Activated naive CD8-positive, alpha-beta T cell treated with anti-CD3 and anti-CD28 coated beads for 36 hours (primary cell): ENCODE data around the gene UBXN7. TPM values are rescaled to one million over a fixed set of nuclear protein-coding genes. Genes with fewer than 3 reads are reported as not detected.
"Not testable (repeated sequence)": the region's sequence is repeated elsewhere in the genome, so short reads cannot be mapped to it uniquely, and the experiment has no call there.

Source experiments
- DNase-seq: peaks from one replicate; pipeline ENCODE4 v3.0.0; 2021
- H3K27ac Mint-ChIP-seq: one replicate; pipeline ENCODE4 v1.8.0; 2022; ENCODE audit warnings: mild to moderate bottlenecking, moderate library complexity, mixed read lengths
- H3K27me3 Mint-ChIP-seq: one replicate; pipeline ENCODE4 v1.8.0; 2022; ENCODE audit warnings: mild to moderate bottlenecking, mixed read lengths
- H3K36me3 Mint-ChIP-seq: one replicate; pipeline ENCODE4 v1.8.0; 2021; ENCODE audit warnings: mild to moderate bottlenecking, mixed read lengths
- H3K4me1 Mint-ChIP-seq: one replicate; pipeline ENCODE4 v1.8.0; 2021; ENCODE audit warnings: mixed read lengths
- H3K4me3 Mint-ChIP-seq: one replicate; pipeline ENCODE4 v1.8.0; 2022; ENCODE audit warnings: mild to moderate bottlenecking, moderate library complexity, mixed read lengths
- H3K9me3 Mint-ChIP-seq: one replicate; pipeline ENCODE4 v1.8.0; 2022; ENCODE audit warnings: mixed read lengths
- total RNA-seq, 2 experiments: library from RNA; stranded (reverse); gene quantifications; one replicate each; pipeline ENCODE4 v1.2.3, GENCODE V29; 2021

Gene UBXN7
- total RNA-seq, 2 experiments from 2014 or later = 52.7 to 57.5 TPM

DNA sequence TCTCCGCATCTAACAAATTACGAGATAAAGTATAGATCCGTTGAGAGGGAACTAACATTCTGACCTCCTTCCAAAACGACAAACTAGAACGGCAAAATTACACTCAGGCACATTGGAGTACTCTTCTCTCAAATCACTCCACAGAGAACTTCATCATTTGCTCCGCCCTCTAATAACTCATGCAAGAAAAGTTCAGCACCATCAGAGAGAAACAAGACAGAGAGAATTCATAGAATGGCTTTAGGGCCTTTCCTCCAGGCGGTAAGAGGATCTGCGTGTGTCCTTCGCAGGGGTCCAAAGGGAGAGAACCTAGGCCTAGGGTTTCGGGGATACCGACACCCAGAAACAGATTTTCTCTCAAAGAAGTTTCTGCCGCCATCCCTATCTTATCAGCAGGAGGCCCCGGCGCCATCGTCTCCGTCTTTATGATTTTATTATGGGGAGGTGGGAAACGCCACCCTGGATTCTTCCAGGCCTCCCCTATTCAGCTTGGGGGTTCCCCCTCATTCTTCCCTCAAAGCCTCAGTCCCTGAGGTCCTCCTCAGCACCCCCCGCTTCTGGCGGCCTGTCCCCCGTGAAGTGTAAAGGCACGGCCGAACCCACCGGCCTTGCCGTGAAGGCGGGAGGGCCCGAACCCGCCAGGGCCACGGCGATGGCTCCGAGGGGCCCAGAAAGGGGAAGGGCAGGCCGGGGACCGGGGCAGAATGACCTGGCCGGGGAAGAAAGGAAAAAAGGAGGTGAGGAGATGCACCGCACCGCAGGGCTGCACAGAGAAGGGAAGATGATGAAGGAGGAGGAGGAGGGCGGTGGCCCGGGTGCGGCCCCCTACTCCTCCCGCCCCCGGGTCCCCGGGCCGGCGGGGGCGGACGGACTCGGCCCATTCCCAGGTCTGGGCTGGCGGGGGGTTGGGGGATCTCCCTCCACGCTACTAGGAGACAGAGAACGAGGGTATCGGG is 768 bp downstream of the UBXN7 start:
- Mint-ChIP-seq H3K9me3 (no peaks in the 10 kb centered on the region), H3K27me3 (no peaks in the 10 kb centered on the region), H3K4me3 (peak overlapping the region; percentile 85), H3K36me3 (peaks cover 8% of the 10 kb centered on the region), H3K4me1 (peaks cover 21% of the 10 kb centered on the region), H3K27ac (peak overlapping the region; percentile 75)
- DNase-seq = peak; percentile 36

DNA sequence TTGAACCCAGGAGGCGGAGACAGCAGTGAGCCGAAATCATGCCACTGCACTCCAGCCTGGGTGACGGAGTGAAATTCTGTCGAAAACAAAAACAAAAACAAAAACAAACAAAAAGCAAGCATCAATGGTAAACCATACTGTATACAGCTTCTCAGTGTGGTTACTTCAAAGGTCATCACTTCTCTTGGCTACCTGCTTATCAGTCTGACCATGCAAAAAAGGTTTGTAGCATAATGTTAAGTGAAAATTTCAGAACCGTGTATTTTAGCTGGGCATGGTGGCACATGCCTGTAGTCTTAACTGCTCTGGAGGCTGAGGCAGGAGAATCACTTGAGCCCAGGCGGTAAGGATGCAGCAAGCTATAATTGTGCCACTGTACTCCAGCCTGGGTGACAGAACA is 4.2 kb downstream of the UBXN7 start:
- no peak overlapping the region for H3K27ac Mint-ChIP-seq

DNA sequence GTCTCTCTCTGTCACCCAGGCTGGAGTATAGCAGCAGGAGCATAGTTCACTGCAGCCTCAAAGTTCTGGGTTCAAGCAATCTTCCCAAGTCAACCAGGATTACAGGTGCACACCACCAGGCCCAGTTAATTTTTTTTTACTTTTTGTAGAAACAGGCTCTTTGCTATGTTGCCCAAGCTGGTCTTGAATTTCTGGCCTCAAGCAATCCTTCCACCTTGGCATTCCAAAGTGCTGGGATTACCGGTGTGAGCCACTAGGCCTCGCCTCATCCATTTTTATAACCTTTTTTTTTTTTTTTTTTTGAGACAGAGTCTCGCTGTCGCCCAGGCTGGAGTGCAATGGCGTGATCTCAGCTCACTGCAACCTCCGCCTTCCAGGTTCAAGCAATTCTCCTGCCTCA is 7.8 kb downstream of the UBXN7 start:
- H3K27me3 Mint-ChIP-seq, H3K9me3 Mint-ChIP-seq, DNase-seq, H3K4me3 Mint-ChIP-seq, H3K27ac Mint-ChIP-seq: not testable (repeated sequence)
- Mint-ChIP-seq H3K36me3 (peaks cover 14% of the 10 kb centered on the region), H3K4me1 (peaks cover 41% of the 10 kb centered on the region)

More for the DNA sequence above, 4.2 kb downstream of the UBXN7 start:
- H3K27me3 Mint-ChIP-seq = no peaks in the 10 kb centered on the region
- peaks cover 28% of the 10 kb centered on the region for H3K4me1 Mint-ChIP-seq
- DNase-seq = no peak
- H3K36me3 Mint-ChIP-seq = peaks cover 14% of the 10 kb centered on the region
- no peaks in the 10 kb centered on the region for H3K9me3 Mint-ChIP-seq
- H3K4me3 Mint-ChIP-seq = no peak overlapping the region

DNA sequence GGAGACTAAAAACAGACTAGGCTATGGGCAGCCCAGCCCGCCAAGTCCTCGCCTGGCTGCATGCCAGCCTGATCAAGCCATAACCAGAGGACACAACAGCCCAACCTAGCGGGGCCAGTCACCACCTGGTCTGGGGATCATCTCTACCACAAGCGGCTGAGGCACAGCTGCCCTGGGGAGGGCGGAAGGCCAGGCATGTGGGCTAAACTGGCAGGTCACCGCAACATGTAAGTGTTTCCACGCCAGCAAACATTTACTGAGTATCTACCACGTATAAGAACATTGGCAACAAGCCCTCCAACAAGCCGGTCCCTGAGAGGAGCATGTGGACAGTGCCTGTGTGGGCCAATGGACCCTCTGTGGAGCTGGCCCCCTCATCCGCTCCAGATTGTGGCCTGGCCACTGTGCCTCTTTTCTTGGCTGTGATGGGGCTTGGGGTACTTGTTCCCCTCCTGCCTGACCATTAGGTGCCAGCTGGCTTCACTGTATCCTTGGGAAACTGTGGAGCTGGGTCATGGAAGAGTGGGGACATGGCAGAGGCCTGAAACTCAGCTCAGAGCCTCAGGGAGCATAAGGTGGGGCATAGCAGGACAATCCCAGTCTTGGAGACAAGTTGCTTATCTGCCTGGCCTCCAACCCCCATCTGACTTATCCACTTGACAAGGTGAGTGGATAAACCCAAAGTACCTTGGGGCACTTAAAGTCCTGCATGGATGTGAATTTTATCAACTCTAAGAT is 9.0 kb downstream of the UBXN7 start:
- Mint-ChIP-seq H3K27ac (no peak overlapping the region), H3K36me3 (peaks cover 14% of the 10 kb centered on the region), H3K4me1 (peaks cover 47% of the 10 kb centered on the region), H3K27me3 (no peaks in the 10 kb centered on the region), H3K4me3 (no peak overlapping the region), H3K9me3 (no peaks in the 10 kb centered on the region)
- DNase-seq = no peak

DNA sequence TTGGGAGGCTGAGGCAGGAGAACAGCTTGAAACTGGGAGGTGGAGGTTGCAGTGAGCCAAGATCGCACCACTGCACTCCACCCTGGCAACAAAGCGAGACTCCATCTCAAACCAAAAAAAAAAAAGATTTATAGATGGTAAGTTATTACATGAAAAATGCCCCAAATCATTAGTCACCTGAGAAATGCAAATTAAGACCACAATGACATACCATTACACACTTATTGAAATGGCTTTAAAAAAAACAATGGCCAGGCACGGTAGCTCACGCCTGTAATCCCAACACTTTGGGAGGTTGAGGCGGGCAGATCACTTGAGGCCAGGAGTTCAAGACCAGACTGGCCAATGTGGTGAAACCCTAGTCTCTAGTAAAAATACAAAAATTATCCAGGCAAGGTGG is 10.6 kb downstream of the UBXN7 start:
- not testable (repeated sequence) for DNase-seq, H3K4me3 Mint-ChIP-seq, H3K27me3 Mint-ChIP-seq, H3K9me3 Mint-ChIP-seq, H3K27ac Mint-ChIP-seq
- Mint-ChIP-seq H3K36me3 (peaks cover 12% of the 10 kb centered on the region), H3K4me1 (peaks cover 42% of the 10 kb centered on the region)

DNA sequence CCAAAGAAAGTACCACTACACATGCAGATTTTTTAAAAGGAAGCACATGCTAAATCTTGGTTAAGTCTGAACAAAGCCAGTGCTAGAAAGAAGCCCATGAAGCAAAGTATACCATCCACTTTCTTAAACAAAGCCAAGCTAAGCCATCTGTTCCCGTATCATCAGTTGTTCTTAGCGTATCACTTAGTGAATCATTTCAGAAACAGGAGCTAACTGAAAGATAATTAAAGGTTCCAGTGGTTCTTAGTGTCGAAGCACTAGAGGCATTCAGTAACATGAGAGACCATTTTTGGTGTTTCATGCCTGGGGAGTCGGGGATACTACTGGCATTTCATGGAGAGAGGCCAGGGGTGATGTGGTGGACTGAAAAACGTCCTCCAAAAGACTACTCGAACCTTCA is 12.8 kb downstream of the UBXN7 start:
- H3K9me3 Mint-ChIP-seq = no peaks in the 10 kb centered on the region
- H3K36me3 Mint-ChIP-seq = peaks cover 18% of the 10 kb centered on the region
- peaks cover 43% of the 10 kb centered on the region for H3K4me1 Mint-ChIP-seq
- no peaks in the 10 kb centered on the region for H3K27me3 Mint-ChIP-seq
- no peak overlapping the region for H3K27ac Mint-ChIP-seq
- DNase-seq = no peak
- no peak overlapping the region for H3K4me3 Mint-ChIP-seq

DNA sequence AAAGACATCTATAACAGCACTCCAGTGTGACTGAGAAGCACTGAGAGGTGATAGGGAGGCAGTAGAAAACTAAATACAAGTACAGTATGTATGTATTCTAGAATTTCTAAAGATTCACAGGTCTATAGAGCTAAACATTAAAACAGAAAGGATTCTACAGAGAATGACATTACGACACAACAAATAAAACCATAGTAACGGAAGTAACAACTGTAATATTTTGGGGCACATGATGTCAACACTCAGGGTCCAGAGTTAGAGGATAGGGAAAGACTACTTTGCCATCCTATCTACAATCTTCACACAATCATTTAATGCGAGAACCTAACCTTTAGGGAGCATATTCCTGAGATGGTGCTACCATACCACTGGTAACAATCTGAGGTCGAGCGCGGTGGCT is 13.6 kb downstream of the UBXN7 start:
- H3K27me3 Mint-ChIP-seq = no peaks in the 10 kb centered on the region
- DNase-seq = no peak
- peaks cover 18% of the 10 kb centered on the region for H3K36me3 Mint-ChIP-seq
- H3K9me3 Mint-ChIP-seq = no peaks in the 10 kb centered on the region
- no peak overlapping the region for H3K4me3 Mint-ChIP-seq
- H3K4me1 Mint-ChIP-seq = peaks cover 48% of the 10 kb centered on the region
- H3K27ac Mint-ChIP-seq = no peak overlapping the region

DNA sequence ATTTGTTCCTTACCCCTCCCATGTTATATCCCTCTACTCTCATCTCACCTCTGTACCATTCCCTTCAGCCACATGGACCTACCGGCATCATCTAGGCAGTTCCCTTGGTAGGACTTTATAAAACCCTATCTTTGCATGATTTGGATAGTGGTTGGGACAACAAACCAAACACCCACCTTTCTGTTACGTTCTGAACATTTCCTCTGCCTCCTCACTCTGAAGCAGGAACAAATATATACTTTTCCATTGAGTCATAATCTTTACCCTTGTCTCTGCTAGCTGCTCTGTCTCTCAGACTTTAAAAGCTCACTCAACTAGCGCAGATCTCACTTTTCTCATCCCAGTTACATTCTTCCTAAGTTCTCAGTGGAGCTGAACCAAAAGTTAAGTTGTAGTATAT is 17.8 kb downstream of the UBXN7 start:
- H3K27me3 Mint-ChIP-seq = no peaks in the 10 kb centered on the region
- H3K9me3 Mint-ChIP-seq = peaks cover under 1% of the 10 kb centered on the region
- peak overlapping the region; percentile 70 for H3K27ac Mint-ChIP-seq
- no peak for DNase-seq
- peak overlapping the region; percentile 0 for H3K4me3 Mint-ChIP-seq
- H3K4me1 Mint-ChIP-seq = peaks cover 36% of the 10 kb centered on the region
- H3K36me3 Mint-ChIP-seq = peaks cover 24% of the 10 kb centered on the region

DNA sequence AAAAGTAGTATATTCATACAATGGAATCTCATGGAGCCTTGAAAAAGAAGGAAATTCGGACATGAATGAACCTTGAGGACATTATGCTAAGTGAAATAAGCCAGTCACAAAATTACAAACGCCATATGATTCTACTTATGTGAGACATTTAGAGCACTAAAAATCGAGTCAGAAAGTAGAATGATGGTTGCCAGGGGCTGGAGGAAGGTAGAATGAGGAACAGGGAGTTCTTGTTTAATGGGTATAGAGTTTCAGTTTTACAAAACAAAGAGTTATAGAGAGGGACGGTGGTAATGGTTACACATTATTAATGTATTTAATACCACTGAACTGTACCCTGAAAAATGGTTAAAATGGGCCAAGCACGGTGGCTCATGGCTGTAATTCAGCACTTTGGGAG is 19.5 kb downstream of the UBXN7 start:
- no peaks in the 10 kb centered on the region for H3K27me3 Mint-ChIP-seq
- no peak overlapping the region for H3K27ac Mint-ChIP-seq
- peaks cover 9% of the 10 kb centered on the region for H3K9me3 Mint-ChIP-seq
- no peak for DNase-seq
- peaks cover 34% of the 10 kb centered on the region for H3K4me1 Mint-ChIP-seq
- peaks cover 35% of the 10 kb centered on the region for H3K36me3 Mint-ChIP-seq
- H3K4me3 Mint-ChIP-seq = no peak overlapping the region

DNA sequence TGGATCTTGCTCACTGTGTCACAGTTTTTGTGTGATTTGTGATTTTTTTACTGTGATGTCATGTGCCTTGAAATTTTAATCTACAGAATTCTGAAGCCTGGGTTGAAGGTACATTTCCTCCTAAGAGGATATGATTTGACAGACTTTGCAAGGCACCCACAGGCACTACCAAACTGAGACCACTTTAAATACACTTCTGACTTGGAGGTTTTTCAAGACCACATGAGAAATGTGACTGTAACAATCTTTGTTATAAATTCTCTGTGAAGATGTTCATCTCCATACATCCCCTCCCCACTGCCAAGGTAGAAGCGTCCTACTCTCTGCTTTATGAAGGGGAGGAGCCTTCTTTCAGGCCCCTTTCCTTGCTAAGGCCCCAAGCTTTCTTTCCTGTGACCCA is 22.8 kb downstream of the UBXN7 start:
- Mint-ChIP-seq H3K4me1 (peaks cover 25% of the 10 kb centered on the region), H3K4me3 (no peak overlapping the region), H3K27ac (no peak overlapping the region), H3K9me3 (peaks cover 9% of the 10 kb centered on the region), H3K36me3 (peaks cover 26% of the 10 kb centered on the region), H3K27me3 (no peaks in the 10 kb centered on the region)
- DNase-seq = no peak

DNA sequence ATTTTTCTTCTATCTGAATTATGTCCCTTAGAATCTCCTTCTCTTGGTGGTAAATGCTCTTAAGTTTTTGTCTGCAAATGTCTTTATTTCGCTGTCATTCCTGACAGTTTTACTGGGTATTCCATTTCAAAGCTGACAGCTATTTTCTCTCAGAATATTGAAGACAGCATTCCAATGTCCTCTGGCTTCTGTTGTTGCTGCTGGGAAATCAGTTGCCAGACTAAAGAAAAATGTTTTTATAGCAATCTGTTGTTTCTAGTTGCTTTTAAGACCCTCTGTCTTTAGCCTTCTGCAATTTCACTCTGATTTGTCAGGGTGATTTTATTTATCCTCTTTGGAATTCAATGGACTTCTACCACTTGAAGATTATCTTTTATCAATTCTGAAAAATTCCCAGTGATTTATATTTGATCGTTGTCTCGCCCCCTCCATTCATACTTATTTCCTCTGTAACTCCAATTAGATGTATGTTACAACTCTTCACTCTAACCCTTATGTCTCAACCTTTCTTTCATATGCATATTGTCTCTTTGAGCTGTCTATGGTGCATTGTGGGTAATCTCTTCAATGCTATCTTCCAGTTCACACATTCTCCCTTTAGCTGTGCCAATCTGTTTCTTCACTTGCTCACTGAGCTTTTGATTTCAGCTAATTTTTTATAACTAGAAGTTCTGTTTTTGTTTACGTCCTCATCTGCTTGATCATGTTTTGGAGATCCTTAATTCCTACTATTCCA is 23.5 kb downstream of the UBXN7 start:
- peaks cover 24% of the 10 kb centered on the region for H3K36me3 Mint-ChIP-seq
- H3K9me3 Mint-ChIP-seq = peaks cover 9% of the 10 kb centered on the region
- DNase-seq = no peak
- H3K4me3 Mint-ChIP-seq = no peak overlapping the region
- H3K27ac Mint-ChIP-seq = no peak overlapping the region
- peaks cover 20% of the 10 kb centered on the region for H3K4me1 Mint-ChIP-seq
- no peaks in the 10 kb centered on the region for H3K27me3 Mint-ChIP-seq

DNA sequence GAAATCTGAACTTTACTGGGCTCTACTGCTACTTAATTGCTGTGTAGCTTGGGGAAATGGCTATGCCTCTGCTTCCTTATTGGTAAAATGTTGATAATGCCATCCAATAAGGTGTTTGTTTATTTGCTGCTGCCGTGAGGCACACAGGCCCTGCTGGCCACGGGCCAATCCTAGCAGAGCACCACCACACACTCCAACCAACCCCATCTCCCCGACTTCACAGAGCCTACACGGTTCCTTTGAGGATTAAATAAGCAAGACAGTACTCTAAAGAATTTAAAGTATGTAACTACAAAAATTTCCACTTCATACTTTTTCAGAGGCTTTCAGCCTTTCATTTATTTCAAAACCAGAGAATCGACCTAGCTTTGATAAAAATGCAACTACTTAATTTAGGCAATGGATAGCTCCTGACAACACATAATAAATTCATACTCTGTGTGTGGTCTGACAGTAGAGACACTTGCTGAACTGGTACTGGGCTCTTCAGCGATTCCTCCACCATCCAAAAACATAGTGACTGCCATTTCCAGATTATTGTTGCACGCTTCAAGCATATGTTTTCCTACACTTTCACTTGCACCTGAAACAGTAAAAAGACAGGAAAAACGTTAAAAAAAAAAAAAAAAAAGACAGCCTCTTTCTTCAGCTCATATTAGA is 25.3 kb downstream of the UBXN7 start:
- Mint-ChIP-seq H3K36me3 (peaks cover 21% of the 10 kb centered on the region), H3K27me3 (no peaks in the 10 kb centered on the region), H3K9me3 (peaks cover 9% of the 10 kb centered on the region), H3K27ac (no peak overlapping the region), H3K4me3 (no peak overlapping the region), H3K4me1 (peaks cover 13% of the 10 kb centered on the region)
- DNase-seq = no peak

DNA sequence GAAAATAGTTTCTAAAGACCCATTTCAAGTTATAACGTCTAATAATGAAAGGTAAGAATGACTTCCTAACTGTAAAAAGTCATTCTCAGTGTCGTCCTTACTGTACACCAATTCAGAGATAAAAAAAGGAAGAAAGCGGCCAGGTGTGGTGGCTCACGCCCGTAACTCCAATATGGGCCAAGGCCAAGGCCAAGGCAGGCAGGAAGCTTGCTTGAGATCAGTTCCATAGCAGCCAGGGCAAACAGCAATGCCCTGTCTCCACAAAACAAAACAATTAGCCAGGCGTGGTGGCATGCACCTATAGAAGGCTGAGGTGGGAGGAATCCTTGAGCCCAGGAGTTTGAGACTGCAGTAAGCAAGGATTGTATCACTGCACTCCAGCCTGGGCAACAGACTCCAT is 31.9 kb downstream of the UBXN7 start:
- no peaks in the 10 kb centered on the region for H3K9me3 Mint-ChIP-seq
- no peak for DNase-seq
- H3K27me3 Mint-ChIP-seq = no peaks in the 10 kb centered on the region
- no peak overlapping the region for H3K4me3 Mint-ChIP-seq
- peaks cover 1% of the 10 kb centered on the region for H3K4me1 Mint-ChIP-seq
- H3K36me3 Mint-ChIP-seq = peaks cover 8% of the 10 kb centered on the region
- H3K27ac Mint-ChIP-seq = no peak overlapping the region

DNA sequence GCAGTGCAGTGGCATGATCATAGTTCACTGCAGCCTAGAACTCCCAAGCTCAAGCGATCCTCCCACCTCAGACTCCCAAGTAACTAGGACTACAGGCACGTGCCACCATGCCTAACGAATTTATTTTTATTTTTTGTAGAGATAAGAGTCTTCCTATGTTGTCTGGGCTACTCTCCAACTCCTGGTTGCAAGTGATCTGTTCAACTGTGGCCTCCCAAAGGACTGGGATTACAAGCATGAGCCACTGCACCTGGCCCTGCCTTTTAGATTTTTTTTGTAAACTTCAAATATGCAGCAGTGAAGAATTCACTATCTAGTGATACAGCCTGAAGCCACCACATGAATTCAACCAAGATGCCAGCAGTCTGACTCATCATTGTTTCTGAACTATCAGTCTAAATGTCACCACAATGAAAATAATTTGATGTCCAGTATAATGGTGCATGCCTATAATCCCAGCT is 32.7 kb downstream of the UBXN7 start:
- Mint-ChIP-seq H3K9me3 (no peaks in the 10 kb centered on the region), H3K4me1 (peaks cover 1% of the 10 kb centered on the region), H3K27me3 (no peaks in the 10 kb centered on the region), H3K36me3 (peaks cover 8% of the 10 kb centered on the region), H3K4me3 (no peak overlapping the region), H3K27ac (no peak overlapping the region)
- DNase-seq = no peak
